GM04504 (cell line): ENCODE measurements around the gene MYO9B.
"Not testable (repeated sequence)": the region's sequence is repeated elsewhere in the genome, so short reads cannot be mapped to it uniquely, and the experiment has no call there.

Source experiments
- DNase-seq: peaks from one replicate; pipeline ENCODE4 v3.0.0-alpha.2; 2012; ENCODE audit warnings: low read depth

MYO9B gene

DNA sequence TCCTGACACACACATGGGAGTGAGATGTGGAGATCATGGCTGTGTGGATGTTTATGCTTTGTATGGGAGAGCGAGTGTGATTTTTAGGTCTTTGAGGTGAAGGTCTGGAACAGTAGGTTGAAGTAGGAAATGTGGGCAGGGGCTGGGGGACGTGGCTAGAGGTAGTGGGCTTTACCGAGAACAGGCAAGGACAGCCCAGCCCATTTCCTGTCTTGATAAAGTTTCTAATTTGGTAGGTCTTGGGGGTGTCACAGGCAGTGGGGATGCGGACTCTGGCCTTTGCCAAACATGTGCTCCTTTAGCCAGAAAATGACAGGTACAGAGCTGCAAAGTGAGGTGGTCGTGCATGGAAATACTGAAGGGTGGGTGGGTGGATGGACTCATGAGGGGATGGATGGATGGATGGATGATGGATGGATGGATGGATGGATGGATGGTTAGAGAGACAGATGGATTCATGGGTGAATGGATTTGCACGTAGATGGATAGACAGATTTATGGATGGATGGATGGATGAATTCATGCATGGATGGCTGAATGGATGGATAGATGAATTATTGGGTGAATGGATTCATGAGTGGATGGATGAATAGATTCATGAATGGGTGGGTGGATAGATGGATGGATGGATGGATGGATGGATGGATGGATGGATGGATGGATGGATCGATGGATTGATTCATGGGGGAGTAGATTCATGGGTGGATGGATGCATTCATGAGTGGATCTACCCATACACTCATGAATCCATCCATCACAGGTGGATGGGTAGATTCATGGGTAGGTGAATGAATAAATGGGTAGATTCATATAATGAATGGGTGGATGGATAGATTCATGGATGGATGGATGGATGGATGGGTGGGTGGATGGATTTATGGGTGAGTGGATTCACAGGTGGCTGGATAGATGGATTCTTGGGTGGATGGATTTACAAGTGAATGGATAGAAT, 70.2 kb downstream of the MYO9B start:
- DNase-seq = no peak

DNA sequence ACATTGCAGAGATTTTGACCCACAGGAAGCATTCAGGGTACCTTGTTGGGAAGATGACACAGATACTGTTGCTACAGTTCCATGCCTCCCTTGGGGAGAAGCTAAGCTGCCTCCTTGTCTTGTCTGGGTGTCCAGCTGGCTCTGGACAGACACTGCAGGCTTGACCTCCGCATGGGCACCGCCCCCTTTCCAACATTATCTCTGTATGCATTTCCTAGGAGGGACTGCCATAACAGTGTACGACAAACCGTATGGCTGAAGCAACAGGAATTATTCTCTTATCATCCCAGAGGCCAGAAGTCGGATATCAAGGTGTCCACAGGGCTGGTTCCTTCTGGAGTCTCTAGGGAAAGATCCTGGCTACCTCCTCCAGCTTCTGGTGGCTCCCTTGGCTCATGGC, 72.6 kb downstream of the MYO9B start:
- no peak for DNase-seq

DNA sequence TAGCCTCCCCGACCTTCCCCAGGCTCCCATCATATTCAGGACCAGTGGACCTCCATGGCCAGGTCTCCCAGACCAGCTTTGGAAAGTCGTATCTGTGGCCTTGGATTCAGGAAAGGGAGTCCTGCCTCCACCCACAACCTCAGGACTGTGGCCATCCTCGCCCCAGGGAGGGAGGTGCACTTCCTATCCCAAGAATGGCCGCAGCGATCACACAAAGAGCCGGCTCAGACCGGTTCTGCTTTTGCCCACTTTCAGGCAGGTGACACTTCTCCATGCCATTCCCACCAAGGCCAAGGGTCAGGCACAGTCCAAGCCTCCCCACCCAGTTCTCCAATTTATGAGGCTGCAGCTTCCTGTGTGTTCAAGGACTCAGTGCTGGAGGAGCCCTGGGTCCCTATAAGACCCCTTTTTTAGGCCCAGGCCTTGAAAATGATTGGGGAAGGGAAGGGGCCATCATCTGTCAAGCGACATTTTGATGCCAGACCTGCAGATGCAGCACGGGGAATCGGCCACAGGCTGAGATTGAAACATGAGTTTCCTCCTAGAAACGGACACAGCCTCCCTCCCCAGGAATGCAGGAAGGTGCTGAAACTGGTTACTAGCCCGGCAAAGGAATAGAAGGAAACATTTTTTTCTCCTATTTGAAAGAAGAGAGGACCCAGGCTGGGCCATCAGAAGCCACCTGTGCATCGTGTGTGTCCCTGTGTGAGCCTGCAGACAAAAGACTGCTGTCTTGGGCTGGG, 74.0 kb downstream of the MYO9B start:
- no peak for DNase-seq

GRCh38 chr19:17153996-17154395, 78.4 kb downstream of the MYO9B start:
- DNase-seq = no peak

DNA sequence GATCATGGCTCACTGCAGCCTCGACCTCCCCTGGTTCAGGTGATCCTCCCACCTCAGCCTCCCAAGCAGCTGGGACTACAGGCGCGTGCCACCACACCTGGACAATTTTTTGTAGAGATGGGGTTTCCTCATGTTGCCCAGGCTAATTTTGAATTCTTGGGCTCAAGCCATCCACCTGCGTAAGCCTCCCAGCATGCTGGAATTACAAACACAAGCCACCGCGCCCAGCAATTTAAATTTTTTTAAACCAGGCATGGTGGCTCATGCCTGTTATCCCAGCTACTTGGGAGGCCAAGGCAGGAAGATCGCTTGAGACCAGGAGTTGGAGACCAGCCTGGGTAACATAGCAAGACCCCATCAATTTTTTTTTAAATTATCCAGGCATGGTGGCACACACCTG, 79.7 kb downstream of the MYO9B start:
- DNase-seq = no peak

GRCh38 chr19:17156296-17156946, 80.8 kb downstream of the MYO9B start:
- DNase-seq = no peak

DNA sequence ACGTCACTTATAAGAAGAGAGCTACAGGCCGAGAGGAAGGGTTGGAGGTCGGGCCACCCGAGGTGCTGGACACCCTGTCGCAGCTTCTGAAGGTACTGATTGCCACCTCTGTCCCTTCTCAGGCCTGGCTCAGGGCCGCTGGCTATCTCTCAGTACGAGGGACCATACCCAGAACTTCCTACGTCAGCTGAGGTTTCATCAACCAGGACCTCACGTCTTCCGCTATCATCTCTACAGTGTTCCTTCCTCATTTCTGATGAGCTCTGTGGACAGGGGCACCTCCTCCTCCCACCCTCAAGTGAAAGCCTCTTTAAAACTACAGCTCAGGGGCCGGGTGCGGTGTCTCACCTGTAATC, 81.3 kb downstream of the MYO9B start:
- no peak for DNase-seq

- DNase-seq = no peak
These were observed 83.0 kb downstream of the MYO9B start for GRCh38 chr19:17158584-17158983.

DNA sequence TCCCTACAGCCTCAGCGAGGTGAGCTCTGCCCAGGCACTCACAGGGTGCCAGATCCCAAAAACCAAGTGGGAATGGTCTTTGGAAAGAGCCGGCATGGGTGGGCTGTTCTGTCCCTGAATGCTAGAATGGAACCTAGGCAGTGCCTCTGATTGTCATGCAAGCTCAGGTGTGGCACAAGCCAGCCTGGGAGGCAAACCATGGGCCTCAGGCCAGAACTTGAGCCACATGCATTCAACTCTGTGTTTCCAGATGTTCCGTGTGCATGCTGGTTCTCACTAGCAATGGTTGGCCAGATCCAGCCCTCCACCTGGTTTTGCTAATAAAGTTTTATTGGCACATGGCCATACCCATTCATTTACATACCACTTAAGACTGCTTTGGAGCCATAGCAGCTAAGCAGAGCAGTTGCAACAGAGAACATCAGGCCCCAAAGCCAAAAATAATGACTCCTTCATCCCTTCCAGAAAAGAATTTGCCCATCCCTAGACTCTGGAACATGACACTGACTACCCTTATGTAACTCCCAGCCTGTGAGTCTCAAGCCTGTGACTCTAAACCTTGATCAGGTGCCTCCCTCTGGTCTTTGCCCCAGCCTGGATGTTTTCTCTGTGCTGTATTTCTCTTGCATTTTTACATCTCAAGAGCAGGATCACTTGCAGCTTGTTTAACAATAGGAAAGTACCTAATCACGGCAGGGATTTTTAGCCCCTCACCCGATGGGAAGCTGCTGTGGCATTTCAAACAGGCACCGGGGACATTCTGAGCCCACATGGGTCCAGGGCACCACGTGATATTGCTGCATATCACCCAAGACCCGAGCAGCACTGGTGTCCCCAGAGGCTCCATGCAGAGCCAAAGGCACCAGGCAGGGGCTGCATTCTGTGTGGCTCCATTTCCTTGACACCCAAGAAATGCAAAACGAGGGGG, 84.2 kb downstream of the MYO9B start:
- DNase-seq = no peak

DNA sequence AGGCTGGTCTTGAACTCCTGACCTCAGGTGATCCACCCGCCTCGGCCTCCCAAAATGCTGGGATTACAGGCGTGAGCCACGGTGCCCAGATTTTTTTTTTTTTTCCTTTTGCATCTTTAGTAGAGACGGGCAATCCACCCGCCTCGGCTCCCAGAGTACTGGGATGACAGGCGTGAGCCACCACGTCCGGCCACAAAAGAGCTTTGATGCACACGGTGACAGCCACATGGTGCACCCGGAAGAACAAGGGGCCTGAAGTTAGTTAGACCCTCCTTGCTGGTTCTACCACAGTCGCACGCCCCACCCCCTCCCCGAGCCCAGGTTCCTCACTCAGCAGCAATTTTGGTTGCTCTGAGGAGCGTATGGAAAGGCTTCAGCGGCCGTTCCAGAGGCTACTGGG, 85.3 kb downstream of the MYO9B start:
- no peak for DNase-seq

DNA sequence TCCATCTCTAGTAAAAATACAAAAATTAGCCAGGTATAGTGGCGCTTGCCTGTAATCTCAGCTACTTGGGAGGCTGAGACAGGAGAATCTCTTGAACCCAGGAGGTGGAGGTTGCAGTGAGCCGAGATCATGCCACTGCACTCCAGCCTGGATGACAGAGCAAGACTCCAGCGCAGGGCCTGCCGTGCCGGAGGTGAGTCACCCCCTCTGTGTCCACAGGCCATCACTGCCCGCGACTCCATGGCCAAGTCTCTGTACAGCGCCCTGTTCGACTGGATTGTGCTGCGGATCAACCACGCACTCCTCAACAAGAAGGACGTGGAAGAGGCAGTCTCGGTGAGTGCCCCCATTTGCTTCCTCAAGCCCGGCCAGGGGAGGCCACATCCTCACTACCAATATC, 86.6 kb downstream of the MYO9B start:
- not testable (repeated sequence) for DNase-seq

DNA sequence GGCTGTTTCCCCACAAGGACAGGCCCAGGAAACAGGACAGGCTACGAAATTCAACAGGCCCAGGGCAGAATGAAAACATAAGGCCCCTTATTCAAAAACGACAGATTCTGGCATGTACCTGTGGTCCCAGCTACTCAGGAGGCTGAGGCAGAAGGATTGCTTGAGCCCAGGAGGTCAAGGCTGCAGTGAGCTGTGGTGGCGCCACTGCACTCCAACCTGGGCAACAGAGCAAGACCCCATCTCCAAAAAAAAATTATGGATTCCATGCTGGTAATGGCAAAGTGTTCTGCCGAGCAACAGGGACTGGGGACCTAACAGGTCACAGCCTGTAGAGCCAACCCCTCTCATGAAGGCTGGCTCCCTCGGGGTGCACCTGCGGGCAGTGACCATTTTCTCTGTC, 87.0 kb downstream of the MYO9B start:
- DNase-seq = no peak

DNA sequence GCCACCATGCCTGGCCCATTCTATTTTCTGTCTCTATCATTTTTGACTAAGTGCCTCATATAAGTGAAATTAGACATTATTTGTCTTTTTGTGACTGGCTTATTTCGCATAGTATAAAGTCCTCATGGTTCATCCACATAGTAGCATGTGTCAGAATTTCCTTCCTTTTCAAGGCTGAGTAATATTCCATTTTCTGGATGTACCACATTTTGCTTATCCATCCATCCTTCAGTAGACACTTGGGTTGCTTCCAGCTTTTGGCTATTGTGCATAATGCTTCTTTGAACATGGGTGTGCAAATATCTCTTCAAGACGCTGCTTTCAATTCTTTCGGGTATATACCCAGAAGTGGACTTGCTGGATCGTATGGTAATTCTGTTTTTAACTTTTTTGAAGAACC, 88.1 kb downstream of the MYO9B start:
- DNase-seq = no peak

DNA sequence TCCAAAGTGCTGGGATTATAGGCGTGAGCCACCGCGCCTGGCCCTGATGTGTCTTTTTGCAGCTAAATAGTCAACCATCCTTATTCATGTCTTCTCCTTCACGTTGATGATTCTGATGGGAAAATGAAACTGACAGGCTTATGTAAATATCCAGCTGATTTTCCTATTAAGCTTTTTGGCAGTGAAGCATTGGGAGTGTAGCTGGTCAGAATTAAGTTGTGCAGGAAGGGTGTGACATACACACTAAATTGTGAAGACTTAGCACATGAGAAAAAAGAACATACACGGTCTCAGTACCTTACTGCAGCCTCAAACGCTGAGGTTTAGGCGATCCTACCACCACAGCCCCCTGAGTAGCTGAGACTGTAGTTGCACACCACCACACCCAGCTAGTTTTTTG, 89.1 kb downstream of the MYO9B start:
- no peak for DNase-seq

- no peak for DNase-seq
These were observed 90.1 kb downstream of the MYO9B start for GRCh38 chr19:17165715-17166114.

- no peak for DNase-seq
These were observed 95.1 kb downstream of the MYO9B start for GRCh38 chr19:17170538-17171297.

DNA sequence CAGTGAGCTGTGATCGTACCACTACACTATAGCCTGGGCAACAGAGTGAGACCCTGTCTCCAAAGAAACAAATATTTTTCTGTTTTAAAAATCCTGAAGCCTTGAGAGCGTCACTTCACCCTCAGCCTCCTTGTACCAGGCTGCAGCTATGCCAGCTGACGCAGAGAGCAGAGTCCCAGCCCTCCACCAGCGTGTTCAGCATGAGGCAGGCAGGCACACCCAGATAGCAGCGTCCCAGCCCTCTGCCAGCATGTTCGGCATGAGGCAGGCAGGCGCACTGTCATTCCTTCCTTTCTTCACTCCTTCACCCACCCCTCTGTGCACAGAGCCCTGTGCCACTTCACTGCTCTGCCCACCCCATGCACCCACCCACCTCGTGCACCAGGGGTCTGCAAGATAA, 96.3 kb downstream of the MYO9B start:
- no peak for DNase-seq

DNA sequence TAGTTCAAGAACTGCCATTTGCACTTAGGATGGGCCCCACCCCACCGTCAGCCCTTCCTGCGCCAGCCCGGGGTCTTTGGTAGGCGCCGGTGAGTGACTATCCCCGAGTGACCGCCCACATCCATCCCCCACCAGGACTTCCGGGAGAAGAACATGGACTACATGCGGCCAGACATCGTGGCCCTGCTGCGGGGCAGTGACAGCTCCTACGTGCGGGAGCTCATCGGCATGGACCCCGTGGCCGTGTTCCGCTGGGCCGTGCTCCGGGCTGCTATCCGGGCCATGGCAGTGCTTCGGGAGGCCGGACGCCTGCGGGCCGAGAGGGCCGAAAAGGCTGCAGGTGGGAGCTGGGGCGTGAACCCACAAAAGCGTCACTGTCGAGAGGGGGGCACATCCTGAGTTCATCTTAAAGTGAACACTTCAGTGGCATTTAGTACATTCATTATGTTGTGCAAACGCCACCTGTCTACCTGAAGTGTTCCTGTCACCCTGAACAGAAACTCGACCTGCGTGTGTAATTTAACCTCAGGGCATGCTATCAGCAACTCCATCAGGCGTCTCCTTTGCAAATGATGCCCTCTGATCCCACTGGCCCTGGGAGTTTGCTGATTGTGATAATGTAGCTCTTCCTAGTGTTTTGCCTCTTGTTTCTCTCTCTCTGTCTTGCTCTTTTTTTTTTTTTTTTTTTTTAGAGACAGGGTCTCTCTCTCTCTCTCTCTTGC, 97.2 kb downstream of the MYO9B start:
- DNase-seq = no peak

DNA sequence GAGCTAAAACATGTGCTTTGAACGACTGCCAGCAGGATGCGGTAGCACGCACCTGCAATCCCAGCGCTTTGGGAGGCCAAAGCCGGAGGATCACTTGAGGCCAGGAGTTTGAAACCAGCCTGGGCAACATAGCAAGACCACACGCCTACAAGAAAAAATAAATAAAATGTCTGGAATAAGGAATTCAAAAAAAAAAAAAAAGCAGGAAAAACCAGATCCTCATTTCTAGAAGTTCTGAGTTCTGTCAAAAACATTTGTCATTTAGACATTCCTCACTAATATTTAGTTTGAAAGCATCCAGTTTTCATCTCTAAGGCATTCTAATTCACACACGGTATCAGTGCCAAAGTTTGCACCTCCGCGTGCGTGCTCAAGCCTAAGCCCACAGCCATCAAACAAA, 102.7 kb downstream of the MYO9B start:
- no peak for DNase-seq

GRCh38 chr19:17180997-17181702, 105.6 kb downstream of the MYO9B start:
- DNase-seq = no peak
